IMR-90 (cell line): ENCODE results near the gene TMC7. TPM values are rescaled to one million over a fixed set of nuclear protein-coding genes. Genes with fewer than 3 reads are reported as not detected.
A peak's percentile ranks its signal among the peaks of the same experiment; 100 is the strongest.

Experiments used
- ATAC-seq: fragments of 200-7000 bp; cut with Tn5 transposase; 2 replicates; pipeline ENCODE4 v1.9.1; 2020; ENCODE audit warnings: low read depth, mild to moderate bottlenecking, moderate library complexity
- BruUV-seq: library from RNA; stranded (reverse); fragments of 400-500 nt; replicated peaks from 2 replicates; lab custom pipeline; 2021; lab: Mats Ljungman, UMichigan
- CTCF ChIA-PET: fragments of 300-600 bp; formaldehyde crosslinking; extraction: SDS; loops from one replicate; lab custom pipeline; 2021; ENCODE audit warnings: antibody characterized with exemption; lab: Yijun Ruan, JAX
- POLR2A ChIA-PET: fragments of 300-600 bp; sonication (Branson Sonifier 250); formaldehyde crosslinking; loops from one replicate; lab custom pipeline; 2022; ENCODE audit warnings: antibody characterized with exemption; ENCODE audit not compliant: unreplicated experiment; lab: Charles Lee
- DNase-seq: peaks from one replicate; pipeline ENCODE4 v3.0.0; 2013
- H2AFZ ChIP-seq: replicated peaks from 2 replicates; pipeline ENCODE3; 2013; ENCODE audit warnings: low read length, mild to moderate bottlenecking; ENCODE audit not compliant: poor library complexity
- H2AK5ac ChIP-seq: 2 replicates; pipeline ENCODE4 v1.6.1; 2013; ENCODE audit warnings: low read depth, low read length, inconsistent platforms
- H2AK9ac ChIP-seq: replicated peaks from 2 replicates; pipeline ENCODE3; 2013; ENCODE audit warnings: mild to moderate bottlenecking, low read depth, low read length, moderate library complexity; ENCODE audit not compliant: poor library complexity
- H2BK120ac ChIP-seq: 2 replicates; pipeline ENCODE4 v1.6.1; 2013; ENCODE audit warnings: low read depth, low read length, inconsistent platforms
- H2BK15ac ChIP-seq: 3 replicates; pipeline ENCODE4 v1.6.1; 2013; ENCODE audit warnings: low read depth, low read length, inconsistent platforms
- H2BK20ac ChIP-seq: 2 replicates; pipeline ENCODE4 v1.6.1; 2013; ENCODE audit warnings: low read depth, mild to moderate bottlenecking, inconsistent platforms, low read length, moderate library complexity
- H2BK5ac ChIP-seq: 2 replicates; pipeline ENCODE4 v1.6.1; 2013; ENCODE audit warnings: mild to moderate bottlenecking, low read depth, low read length, inconsistent platforms; ENCODE audit not compliant: poor library complexity, severe bottlenecking
- H3K14ac ChIP-seq: replicated peaks from 2 replicates; pipeline ENCODE4 v1.6.1; 2013; ENCODE audit warnings: low read depth, low read length, inconsistent platforms
- H3K18ac ChIP-seq: 2 replicates; pipeline ENCODE4 v1.6.1; 2013; ENCODE audit warnings: low read depth, low read length, control low read depth
- H3K23ac ChIP-seq: 2 replicates; pipeline ENCODE4 v1.6.1; 2013; ENCODE audit warnings: low read depth, low read length, inconsistent platforms
- H3K27ac ChIP-seq: 2 replicates; pipeline ENCODE4 v1.5.1; 2013; ENCODE audit warnings: mild to moderate bottlenecking, control low read depth, low read length; ENCODE audit not compliant: insufficient read depth
- H3K27me3 ChIP-seq: 2 replicates; pipeline ENCODE4 v1.6.1; 2013; ENCODE audit warnings: low read length; ENCODE audit not compliant: control insufficient read depth, insufficient read depth
- H3K36me3 ChIP-seq: 2 replicates; pipeline ENCODE4 v1.6.1; 2013; ENCODE audit warnings: low read length, mixed read lengths; ENCODE audit not compliant: control insufficient read depth, insufficient read depth
- H3K4ac ChIP-seq: 2 replicates; pipeline ENCODE4 v1.6.1; 2013; ENCODE audit warnings: low read depth, low read length, inconsistent platforms
- H3K4me1 ChIP-seq: 2 replicates; pipeline ENCODE4 v1.6.1; 2013; ENCODE audit warnings: low read length, mixed read lengths; ENCODE audit not compliant: control insufficient read depth, insufficient read depth
- H3K4me2 ChIP-seq: 2 replicates; pipeline ENCODE4 v1.6.1; 2013; ENCODE audit warnings: low read depth, mild to moderate bottlenecking, control low read depth, low read length, moderate library complexity
- H3K4me3 ChIP-seq: 2 replicates; pipeline ENCODE4 v1.5.1; 2013; ENCODE audit warnings: low read depth, mild to moderate bottlenecking, control low read depth, low read length, moderate library complexity; ENCODE audit not compliant: insufficient read depth
- H3K56ac ChIP-seq: 2 replicates; pipeline ENCODE4 v1.6.1; 2013; ENCODE audit warnings: low read length, inconsistent platforms; ENCODE audit not compliant: insufficient read depth; ENCODE audit errors: extremely low read depth
- H3K79me1 ChIP-seq, 2 experiments: 2 replicates each; pipeline ENCODE4 v1.6.1; 2013; ENCODE audit warnings: low read length in 2 of 2, inconsistent platforms in 1 of 2, low read depth in 1 of 2
- H3K9ac ChIP-seq: 2 replicates; pipeline ENCODE4 v1.6.1; 2013; ENCODE audit warnings: low read depth, low read length, control low read depth
- H3K9me1 ChIP-seq: 2 replicates; pipeline ENCODE4 v1.6.1; 2013; ENCODE audit warnings: low read length, inconsistent platforms; ENCODE audit not compliant: insufficient read depth
- H3K9me3 ChIP-seq: 2 replicates; pipeline ENCODE4 v1.6.1; 2013; ENCODE audit warnings: low read length; ENCODE audit not compliant: control insufficient read depth, insufficient read depth
- H4K20me1 ChIP-seq: 2 replicates; pipeline ENCODE4 v1.6.1; 2013; ENCODE audit warnings: low read length, inconsistent platforms; ENCODE audit not compliant: insufficient read depth
- H4K5ac ChIP-seq: 2 replicates; pipeline ENCODE4 v1.6.1; 2013; ENCODE audit warnings: mild to moderate bottlenecking, low read depth, low read length, control low read depth
- H4K8ac ChIP-seq, 2 experiments: 2 replicates each; pipeline ENCODE4 v1.6.1; 2013; ENCODE audit warnings: low read depth in 2 of 2, low read length in 2 of 2, control low read depth in 1 of 2, inconsistent platforms in 1 of 2
- H4K91ac ChIP-seq: 2 replicates; pipeline ENCODE4 v1.6.1; 2013; ENCODE audit warnings: low read depth, low read length, inconsistent platforms; ENCODE audit not compliant: insufficient read depth
- BHLHE40 ChIP-seq: fragments of 150-350 bp; IDR thresholded peaks from 2 replicates; pipeline ENCODE4 v1.6.1; 2016; ENCODE audit warnings: mild to moderate bottlenecking, low read depth, low read length
- CEBPB ChIP-seq: IDR thresholded peaks from 2 replicates; pipeline ENCODE4 v1.6.1; 2012; ENCODE audit warnings: low read depth, low read length, improper control_type of control experiment
- CHD1 ChIP-seq: IDR thresholded peaks from 2 replicates; pipeline ENCODE4 v1.6.1; 2012; ENCODE audit warnings: low read depth, low read length, improper control_type of control experiment
- ELK1 ChIP-seq: fragments of 150-350 bp; IDR thresholded peaks from 2 replicates; pipeline ENCODE4 v1.6.1; 2016; ENCODE audit warnings: low read depth, mild to moderate bottlenecking, low read length, moderate library complexity, borderline replicate concordance
- MAFK ChIP-seq: IDR thresholded peaks from 2 replicates; pipeline ENCODE4 v1.6.1; 2012; ENCODE audit warnings: low read depth, low read length, improper control_type of control experiment
- MXI1 ChIP-seq: IDR thresholded peaks from 2 replicates; pipeline ENCODE4 v1.6.1; 2012; ENCODE audit warnings: low read depth, mild to moderate bottlenecking, low read length, moderate library complexity, borderline replicate concordance
- NFE2L2 ChIP-seq: fragments of 150-350 bp; IDR thresholded peaks from 2 replicates; pipeline ENCODE4 v1.6.1; 2016; ENCODE audit warnings: low read depth, mild to moderate bottlenecking, low read length
- POLR2A ChIP-seq: IDR thresholded peaks from 2 replicates; pipeline ENCODE4 v1.6.1; 2012; ENCODE audit warnings: mild to moderate bottlenecking, low read depth, low read length
- RCOR1 ChIP-seq: IDR thresholded peaks from 2 replicates; pipeline ENCODE4 v1.6.1; 2012; ENCODE audit warnings: mild to moderate bottlenecking, low read length, improper control_type of control experiment; ENCODE audit not compliant: insufficient replicate concordance
- RFX5 ChIP-seq: IDR thresholded peaks from 2 replicates; pipeline ENCODE4 v1.8.0; 2012; ENCODE audit warnings: low read depth, mild to moderate bottlenecking, low read length, moderate library complexity
- SMC3 ChIP-seq: fragments of 150-350 bp; IDR thresholded peaks from 2 replicates; pipeline ENCODE4 v1.6.1; 2016; ENCODE audit warnings: low read depth, mild to moderate bottlenecking, antibody characterized with exemption, low read length, moderate library complexity
- USF2 ChIP-seq: fragments of 150-350 bp; IDR thresholded peaks from 2 replicates; pipeline ENCODE4 v1.6.1; 2017; ENCODE audit warnings: mild to moderate bottlenecking, antibody characterized with exemption, low read length, low read depth
- WGBS, 2 experiments: methylation state at CpG; one replicate each; pipeline versions ENCODE4 v1.1.5 to v1.1.7; 2013; ENCODE audit warnings: missing lambda C conversion rate in 2 of 2; ENCODE audit not compliant: insufficient read length in 1 of 2; ENCODE audit errors: extremely low coverage in 2 of 2; 5-methylcytosine and 5-hydroxymethylcytosine counted together
- dilution Hi-C: fragments of 300-500 bp; cut with HindIII; formaldehyde crosslinking; loops from one replicate; pipeline ENCODE4 v1.14.3; 2018; ENCODE audit warnings: low sequenced_read_pairs; ENCODE audit not compliant: unreplicated experiment
- in situ Hi-C: fragments of 300-500 bp; cut with MboI; formaldehyde crosslinking; loops from 3 replicates; pipeline ENCODE4 v1.14.3; 2019; ENCODE audit warnings: low sequenced_read_pairs, inconsistent platforms, mixed read lengths
- intact Hi-C: fragments of 100-400 bp; cut with micrococcal nuclease; formaldehyde crosslinking; loops from 2 replicates; pipeline ENCODE4 v1.10.0; 2022
- polyA plus RNA-seq, 3 experiments: library from polyadenylated mRNA; depleted of rRNA; stranded (reverse); fragments of >200 nt; gene quantifications; 2 replicates each; pipeline ENCODE4 v1.2.3, GENCODE V29; 2012; ENCODE audit warnings: low replicate concordance in 1 of 3
- total RNA-seq: library from RNA; depleted of rRNA; stranded (reverse); fragments of >200 nt; gene quantifications from 2 replicates; pipeline ENCODE4 v1.2.3, GENCODE V29; 2012
- TF ChIP-seq, protein P1 (sequence below): conservative IDR thresholded peaks from 2 replicates; pipeline ENCODE4 v1.5.1; 2012; ENCODE audit warnings: mild to moderate bottlenecking, low read depth, low read length, improper control_type of control experiment

The TMC7 gene
- total and polyA plus RNA-seq, 2 of the 4 experiments (the other 2 are of a cell fraction): 0.27 to 0.36 TPM

DNA sequence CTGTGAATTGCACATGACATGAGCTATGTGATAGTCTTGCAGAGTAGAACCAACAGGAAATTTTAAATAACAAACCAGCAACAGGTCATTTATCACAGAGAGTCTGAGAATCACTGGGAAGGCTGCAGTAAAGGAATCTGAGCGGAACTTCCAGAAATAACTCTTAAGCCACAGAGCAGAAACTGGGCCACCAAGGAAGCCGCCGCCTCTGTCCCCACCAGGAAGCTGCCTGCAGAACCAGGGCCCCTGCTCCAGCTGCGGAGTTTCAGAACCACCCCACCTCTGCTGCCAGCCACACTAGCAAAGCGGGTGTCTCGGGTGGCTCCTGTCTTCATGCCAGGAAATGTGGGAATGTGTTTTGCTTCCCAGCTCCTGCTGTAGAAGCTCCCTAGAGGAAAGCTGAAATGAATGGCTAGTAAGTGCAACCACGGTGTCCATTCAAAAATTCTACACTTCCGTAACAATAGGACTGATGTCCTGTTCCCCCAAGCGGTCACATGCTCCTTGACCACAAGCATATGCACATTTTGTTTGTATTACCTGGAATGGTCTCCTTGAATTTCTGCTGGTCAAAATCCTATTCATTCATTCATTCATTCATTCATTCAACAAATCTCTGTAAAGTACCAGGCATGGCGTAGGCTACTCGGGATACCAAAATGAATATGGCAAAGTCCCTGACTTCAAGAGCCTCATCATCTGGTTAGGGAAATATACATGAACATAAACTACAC lies 122.3 kb downstream of the TMC7 start:
- 0 out of 4 replicates have a peak, but pooled peaks cover 0 to 3% of the 10 kb centered on the region in 2 experiments for H3K79me1 ChIP-seq
- H3K4ac ChIP-seq: peak overlapping the region; percentile 26; the same call in 1 of the 2 replicates
- no peaks in the 10 kb centered on the region for H3K27me3 ChIP-seq
- H3K27ac ChIP-seq: no peak overlapping the region
- peak overlapping the region; percentile 46 for H2AFZ ChIP-seq
- no peaks in the 10 kb centered on the region for H3K9me3 ChIP-seq
- peaks cover 9% of the 10 kb centered on the region for H3K4me1 ChIP-seq
- H3K23ac ChIP-seq: no peak overlapping the region; the same call in 1 of the 2 replicates
- H3K4me2 ChIP-seq: peak overlapping the region; percentile 23
- no CpG with 5 or more reads among the region's 11 CpGs for whole genome bisulfite sequencing, 2 experiments
- no peak overlapping the region for H4K5ac ChIP-seq
- no peak overlapping the region for H2BK20ac ChIP-seq
- no peak overlapping the region; the same call in 1 of the 2 replicates for H2AK5ac ChIP-seq
- peaks cover 8% of the 10 kb centered on the region for H3K9me1 ChIP-seq
- H2BK15ac ChIP-seq: peak overlapping the region; percentile 3; the same call in 1 of the 3 replicates
- H3K36me3 ChIP-seq: no peaks in the 10 kb centered on the region
- H4K20me1 ChIP-seq: peaks cover 3% of the 10 kb centered on the region; the same call in 1 of the 2 replicates
- no peak overlapping the region for H3K4me3 ChIP-seq
- H3K18ac ChIP-seq: no peak overlapping the region
- BruUV-seq: no TSS peak
- dilution Hi-C loops (no loop called here), in situ Hi-C loops (loop anchor here (25.0 kb wide), 2 partner anchors 606 to 781 kb away; partner anchors contain the start of genes GPRC5B, IQCK and KNOP1), intact Hi-C loops (loop anchor here (2.0 kb wide), 1 partner anchor 13 kb away; no protein-coding TSS in a partner anchor)
- DNase-seq (peak; percentile 34), ATAC-seq (peak; percentile 59)
- H2AK9ac ChIP-seq: no peak overlapping the region
- peak overlapping the region; percentile 13 for H2BK120ac ChIP-seq
- H4K91ac ChIP-seq: 0 out of 2 replicates have a peak overlapping the region, but pooled peaks have one; percentile 13
- H3K56ac ChIP-seq: no peak overlapping the region
- H3K9ac ChIP-seq: no peak overlapping the region
- ChIA-PET POLR2A (no interaction called here), CTCF (interaction anchor here (0.6 kb wide), 1 partner anchor 12 kb away, joined by 3 read pairs; no protein-coding TSS in a partner anchor)
- H2BK5ac ChIP-seq: no peak overlapping the region
- no peak overlapping the region; the same call in 1 of the 2 replicates for H3K14ac ChIP-seq
- H4K8ac ChIP-seq: peak overlapping the region in 1 of 2 experiments; percentile 41; a peak in 1 of 4 replicates
- no peak for TF ChIP-seq USF2
- no peak for TF ChIP-seq MXI1
- TF ChIP-seq RCOR1: no peak
- TF ChIP-seq ELK1: no peak
- TF ChIP-seq CHD1: no peak
- no peak for TF ChIP-seq POLR2A
- no peak for TF ChIP-seq BHLHE40
- no peak for TF ChIP-seq MAFK
- TF ChIP-seq NFE2L2: no peak
- no peak for TF ChIP-seq SMC3
- TF ChIP-seq, protein P1, sequence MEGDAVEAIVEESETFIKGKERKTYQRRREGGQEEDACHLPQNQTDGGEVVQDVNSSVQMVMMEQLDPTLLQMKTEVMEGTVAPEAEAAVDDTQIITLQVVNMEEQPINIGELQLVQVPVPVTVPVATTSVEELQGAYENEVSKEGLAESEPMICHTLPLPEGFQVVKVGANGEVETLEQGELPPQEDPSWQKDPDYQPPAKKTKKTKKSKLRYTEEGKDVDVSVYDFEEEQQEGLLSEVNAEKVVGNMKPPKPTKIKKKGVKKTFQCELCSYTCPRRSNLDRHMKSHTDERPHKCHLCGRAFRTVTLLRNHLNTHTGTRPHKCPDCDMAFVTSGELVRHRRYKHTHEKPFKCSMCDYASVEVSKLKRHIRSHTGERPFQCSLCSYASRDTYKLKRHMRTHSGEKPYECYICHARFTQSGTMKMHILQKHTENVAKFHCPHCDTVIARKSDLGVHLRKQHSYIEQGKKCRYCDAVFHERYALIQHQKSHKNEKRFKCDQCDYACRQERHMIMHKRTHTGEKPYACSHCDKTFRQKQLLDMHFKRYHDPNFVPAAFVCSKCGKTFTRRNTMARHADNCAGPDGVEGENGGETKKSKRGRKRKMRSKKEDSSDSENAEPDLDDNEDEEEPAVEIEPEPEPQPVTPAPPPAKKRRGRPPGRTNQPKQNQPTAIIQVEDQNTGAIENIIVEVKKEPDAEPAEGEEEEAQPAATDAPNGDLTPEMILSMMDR: no peak
- no peak for TF ChIP-seq CEBPB
- no peak for TF ChIP-seq RFX5
